Astrocyte (in vitro differentiated cells and primary cell): ENCODE results near the gene ATP8A1.

Experiments
- EZH2 ChIP-seq: IDR thresholded peaks from 2 replicates; pipeline ENCODE4 v1.6.1; 2012; ENCODE audit warnings: mild to moderate bottlenecking, low read length, inconsistent platforms; ENCODE audit not compliant: insufficient read depth
- TF ChIP-seq, protein P1 (sequence below): IDR thresholded peaks from 2 replicates; pipeline ENCODE4 v1.5.1; 2011; ENCODE audit warnings: low read depth, mild to moderate bottlenecking, inconsistent platforms, low read length, moderate library complexity; ENCODE audit not compliant: insufficient read depth

DNA sequence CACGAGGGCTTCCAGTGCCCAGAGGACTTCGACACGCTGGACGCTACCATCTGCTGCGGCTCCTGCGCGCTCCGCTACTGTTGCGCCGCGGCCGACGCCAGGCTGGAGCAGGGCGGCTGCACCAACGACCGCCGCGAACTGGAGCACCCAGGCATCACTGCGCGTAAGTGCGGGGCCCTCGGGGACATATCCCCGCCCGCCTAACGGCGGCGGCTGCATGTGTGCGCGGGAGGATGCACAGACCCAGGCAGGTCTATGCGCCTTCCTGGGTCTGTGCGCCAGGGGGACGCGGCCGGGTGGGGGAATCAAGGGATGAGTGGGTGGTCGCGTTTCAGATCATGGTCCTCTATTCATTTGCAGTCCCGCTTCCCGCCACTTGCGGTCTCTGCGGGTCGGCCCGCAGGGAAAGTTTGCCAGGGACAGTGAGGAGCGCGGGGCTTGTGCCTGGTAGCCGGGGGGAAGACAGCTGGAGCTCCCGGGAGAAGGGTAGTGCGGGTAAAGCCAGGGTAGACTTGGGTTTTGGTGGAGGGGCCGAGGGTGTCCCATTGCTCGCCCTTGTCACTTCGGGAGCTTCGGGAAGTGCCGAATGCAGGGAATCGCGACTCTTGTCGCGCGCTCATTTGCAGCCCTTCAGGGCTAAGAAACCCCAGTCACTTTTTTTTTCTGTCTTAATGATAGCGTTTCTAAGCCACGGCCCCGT lies 258.6 kb downstream of the ATP8A1 start:
- TF ChIP-seq, protein P1, sequence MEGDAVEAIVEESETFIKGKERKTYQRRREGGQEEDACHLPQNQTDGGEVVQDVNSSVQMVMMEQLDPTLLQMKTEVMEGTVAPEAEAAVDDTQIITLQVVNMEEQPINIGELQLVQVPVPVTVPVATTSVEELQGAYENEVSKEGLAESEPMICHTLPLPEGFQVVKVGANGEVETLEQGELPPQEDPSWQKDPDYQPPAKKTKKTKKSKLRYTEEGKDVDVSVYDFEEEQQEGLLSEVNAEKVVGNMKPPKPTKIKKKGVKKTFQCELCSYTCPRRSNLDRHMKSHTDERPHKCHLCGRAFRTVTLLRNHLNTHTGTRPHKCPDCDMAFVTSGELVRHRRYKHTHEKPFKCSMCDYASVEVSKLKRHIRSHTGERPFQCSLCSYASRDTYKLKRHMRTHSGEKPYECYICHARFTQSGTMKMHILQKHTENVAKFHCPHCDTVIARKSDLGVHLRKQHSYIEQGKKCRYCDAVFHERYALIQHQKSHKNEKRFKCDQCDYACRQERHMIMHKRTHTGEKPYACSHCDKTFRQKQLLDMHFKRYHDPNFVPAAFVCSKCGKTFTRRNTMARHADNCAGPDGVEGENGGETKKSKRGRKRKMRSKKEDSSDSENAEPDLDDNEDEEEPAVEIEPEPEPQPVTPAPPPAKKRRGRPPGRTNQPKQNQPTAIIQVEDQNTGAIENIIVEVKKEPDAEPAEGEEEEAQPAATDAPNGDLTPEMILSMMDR = no peak
- peak; percentile 48 for TF ChIP-seq EZH2
